Stomach (tissue), 9 donors: ENCODE measurements around the gene ZBTB3. TPM values are rescaled to one million over a fixed set of nuclear protein-coding genes. Genes with fewer than 3 reads are reported as not detected.

Experiments
- DNase-seq, 2 donors: peaks; one replicate each; pipeline versions ENCODE4 v3.0.0 to v3.0.0-alpha.2; 2013 to 2019
- H3K27ac ChIP-seq, 5 donors: fragments of 200-600 bp in 4 of 5; sonication (generic) in 4 of 5; one replicate each; pipeline ENCODE4 v1.5.1; 2013 to 2019; ENCODE audit warnings: mild to moderate bottlenecking in 1 of 5, moderate library complexity in 1 of 5
- H3K27me3 ChIP-seq, 3 donors: fragments of 200-600 bp; sonication (generic); one replicate each; pipeline ENCODE4 v1.5.1; 2017 to 2019; ENCODE audit warnings: mixed run types in 1 of 3
- H3K36me3 ChIP-seq, 4 donors: fragments of 200-600 bp; sonication (generic); 1 replicate in 3 of 4; 2 replicates in 1 of 4; pipeline ENCODE4 v1.5.1; 2016 to 2019
- H3K4me1 ChIP-seq, 4 donors: fragments of 200-600 bp; sonication (generic); one replicate each; pipeline ENCODE4 v1.5.1; 2016 to 2019
- H3K4me3 ChIP-seq, 4 donors: fragments of 200-600 bp; sonication (generic) in 3 of 4; one replicate each; pipeline ENCODE4 v1.5.1; 2016 to 2019; ENCODE audit warnings: mild to moderate bottlenecking in 1 of 4
- H3K9me3 ChIP-seq, 4 donors: fragments of 200-600 bp; sonication (generic); one replicate each; pipeline ENCODE4 v1.5.1; 2016 to 2019
- EP300 ChIP-seq: sonication (generic); formaldehyde crosslinking; IDR thresholded peaks from one replicate; pipeline ENCODE4 v1.6.1; 2017; ENCODE audit warnings: antibody characterized with exemption
- POLR2A ChIP-seq, 4 donors: fragments of 450-650 bp; IDR thresholded peaks; one replicate each; pipeline ENCODE4 v1.6.1; 2016; ENCODE audit warnings: antibody characterized with exemption in 4 of 4, control low read depth in 2 of 4, mild to moderate bottlenecking in 1 of 4, moderate library complexity in 1 of 4
- POLR2AphosphoS5 ChIP-seq, 3 donors: sonication (generic); formaldehyde crosslinking; IDR thresholded peaks; one replicate each; pipeline ENCODE4 v1.6.1; 2016; ENCODE audit warnings: antibody characterized with exemption in 3 of 3
- WGBS, 5 donors: extraction: QIAGEN DNeasy Blood & Tissue Kit in 3 of 5; methylation state at CpG; one replicate each; pipeline versions ENCODE4 v1.1.5 to v1.1.7; 2013 to 2018; 5-methylcytosine and 5-hydroxymethylcytosine counted together
- intact Hi-C: fragments of 100-400 bp; cut with DNase I; formaldehyde crosslinking; loops from one replicate; pipeline ENCODE4 v1.15.1; 2023; ENCODE audit warnings: low total_unique reads
- polyA plus RNA-seq, 3 donors: library from polyadenylated mRNA; stranded (reverse); fragments of 200-250 nt; gene quantifications; one replicate each; pipeline ENCODE4 v1.2.3, GENCODE V29; 2013
- total RNA-seq, 5 donors: library from RNA; depleted of rRNA; stranded (reverse); fragments of >200 nt; gene quantifications; one replicate each; pipeline versions ENCODE4 v1.1.0 to v1.2.3, GENCODE V29; 2014 to 2016
- TF ChIP-seq, protein P1 (sequence below), 7 experiments: fragments of 450-650 bp in 4 of 7; fragments of 200-600 bp in 3 of 7; sonication (generic) in 3 of 7; IDR thresholded peaks; one replicate each; pipeline ENCODE4 v1.5.1; 2016 to 2019; ENCODE audit warnings: antibody characterized with exemption in 7 of 7, control low read depth in 2 of 7, mild to moderate bottlenecking in 1 of 7
- donor health status: healthy with polysubstance abuse.
- donor health status: Bipolar disorder and iron deficiency.
- donor health status: healthy.

Gene ZBTB3
- total and polyA plus RNA-seq, 8 donors = 3.3 to 16.5 (median 4.6) TPM; not detected in 1

GRCh38 chr11:62778441-62778840 is 24.5 kb upstream of the ZBTB3 start:
- no peaks in the 10 kb centered on the region for H3K27me3 ChIP-seq
- TF ChIP-seq EP300 (no peak), POLR2AphosphoS5 (IDR thresholded peaks at IDR 0.05) (no peak), POLR2A (IDR thresholded peaks at IDR 0.05) (no peak)
- TF ChIP-seq, protein P1, sequence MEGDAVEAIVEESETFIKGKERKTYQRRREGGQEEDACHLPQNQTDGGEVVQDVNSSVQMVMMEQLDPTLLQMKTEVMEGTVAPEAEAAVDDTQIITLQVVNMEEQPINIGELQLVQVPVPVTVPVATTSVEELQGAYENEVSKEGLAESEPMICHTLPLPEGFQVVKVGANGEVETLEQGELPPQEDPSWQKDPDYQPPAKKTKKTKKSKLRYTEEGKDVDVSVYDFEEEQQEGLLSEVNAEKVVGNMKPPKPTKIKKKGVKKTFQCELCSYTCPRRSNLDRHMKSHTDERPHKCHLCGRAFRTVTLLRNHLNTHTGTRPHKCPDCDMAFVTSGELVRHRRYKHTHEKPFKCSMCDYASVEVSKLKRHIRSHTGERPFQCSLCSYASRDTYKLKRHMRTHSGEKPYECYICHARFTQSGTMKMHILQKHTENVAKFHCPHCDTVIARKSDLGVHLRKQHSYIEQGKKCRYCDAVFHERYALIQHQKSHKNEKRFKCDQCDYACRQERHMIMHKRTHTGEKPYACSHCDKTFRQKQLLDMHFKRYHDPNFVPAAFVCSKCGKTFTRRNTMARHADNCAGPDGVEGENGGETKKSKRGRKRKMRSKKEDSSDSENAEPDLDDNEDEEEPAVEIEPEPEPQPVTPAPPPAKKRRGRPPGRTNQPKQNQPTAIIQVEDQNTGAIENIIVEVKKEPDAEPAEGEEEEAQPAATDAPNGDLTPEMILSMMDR (IDR thresholded peaks at IDR 0.05) = no peak
- H3K36me3 ChIP-seq = peaks cover 40 to 88% (median 74%) of the 10 kb centered on the region in 4 donors
- no peak overlapping the region for H3K4me3 ChIP-seq
- DNase-seq = no peak
- peaks cover 0 to 2% (median 0%) of the 10 kb centered on the region in 4 donors for H3K4me1 ChIP-seq
- H3K9me3 ChIP-seq = no peaks in the 10 kb centered on the region
- H3K27ac ChIP-seq = no peak overlapping the region
- intact Hi-C loops = no loop called here
- 88 to 96% (median 94%) methylated on average over 2 to 3 of the region's 3 CpGs for WGBS, 5 donors

- Histone ChIP-seq H3K9me3 (no peaks in the 10 kb centered on the region), H3K4me1 (peaks cover under 1 to 12% (median 3%) of the 10 kb centered on the region in 4 donors), H3K4me3 (no peak overlapping the region), H3K27ac (no peak overlapping the region), H3K36me3 (peaks cover 33 to 78% (median 65%) of the 10 kb centered on the region in 4 donors), H3K27me3 (no peaks in the 10 kb centered on the region)
- DNase-seq = no peak
- TF ChIP-seq POLR2AphosphoS5 (IDR thresholded peaks at IDR 0.05) = no peak
- WGBS, 5 donors = 81 to 92% (median 86%) methylated on average over 2 of the region's 2 CpGs
- intact Hi-C loops = no loop called here
Measured at GRCh38 chr11:62777389-62777788, 23.4 kb upstream of the ZBTB3 start.

DNA sequence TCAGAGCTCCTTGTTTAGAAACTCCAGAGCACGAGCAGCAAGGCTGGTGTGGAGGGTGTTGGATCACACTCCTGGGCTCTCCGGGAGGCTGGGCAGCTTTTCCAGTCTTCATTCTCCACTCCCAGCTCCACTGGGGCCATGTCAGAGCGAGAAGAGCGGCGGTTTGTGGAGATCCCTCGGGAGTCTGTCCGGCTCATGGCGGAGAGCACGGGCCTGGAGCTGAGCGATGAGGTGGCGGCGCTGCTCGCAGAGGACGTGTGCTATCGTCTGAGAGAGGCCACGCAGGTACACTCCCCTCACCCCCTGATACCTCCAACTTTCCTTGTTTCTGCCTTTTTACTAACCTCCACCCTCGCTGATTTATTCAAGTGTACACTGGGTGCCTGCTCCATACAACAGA is 21.7 kb upstream of the ZBTB3 start:
- intact Hi-C loops = no loop called here
- Histone ChIP-seq H3K9me3 (no peaks in the 10 kb centered on the region), H3K4me3 (no peak overlapping the region), H3K27ac (no peak overlapping the region), H3K36me3 (peaks cover 28 to 60% (median 53%) of the 10 kb centered on the region in 4 donors), H3K4me1 (peaks cover 11 to 24% (median 16%) of the 10 kb centered on the region in 4 donors), H3K27me3 (no peaks in the 10 kb centered on the region)
- no peak for DNase-seq
- TF ChIP-seq POLR2AphosphoS5 (IDR thresholded peaks at IDR 0.05) = no peak
- no peak for TF ChIP-seq EP300
- TF ChIP-seq, protein P1 (IDR thresholded peaks at IDR 0.05) = no peak
- no peak for TF ChIP-seq POLR2A (IDR thresholded peaks at IDR 0.05)
- WGBS, 5 donors = 95 to 96% (median 95%) methylated on average over 17 of the region's 17 CpGs

DNA sequence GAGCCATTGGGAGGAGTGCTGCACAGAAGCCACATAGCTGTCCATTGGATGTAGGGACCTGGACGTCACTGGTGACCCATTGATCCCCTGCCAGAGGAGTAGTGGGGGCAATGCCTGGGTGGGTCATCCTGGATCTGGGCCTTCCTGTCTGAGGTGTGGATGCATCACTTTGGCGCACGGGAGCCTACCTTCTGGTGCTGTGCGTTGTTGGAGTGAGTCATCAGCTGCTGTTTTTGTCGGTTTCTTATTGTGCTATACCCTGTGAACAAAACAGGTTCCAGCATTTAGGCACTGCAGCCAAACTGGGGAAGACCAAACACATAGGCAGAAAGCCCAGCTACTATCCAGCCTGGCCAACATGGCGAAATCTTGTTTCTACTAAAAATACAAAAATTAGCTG is 20.4 kb upstream of the ZBTB3 start:
- intact Hi-C loops = no loop called here
- 86 to 91% (median 86%) methylated on average over 3 to 6 of the region's 6 CpGs for WGBS, 5 donors
- Histone ChIP-seq H3K4me3 (no peak overlapping the region), H3K9me3 (no peaks in the 10 kb centered on the region), H3K27me3 (no peaks in the 10 kb centered on the region), H3K36me3 (peaks cover 28 to 48% (median 41%) of the 10 kb centered on the region in 4 donors), H3K4me1 (peaks cover 22 to 36% (median 28%) of the 10 kb centered on the region in 4 donors), H3K27ac (no peak overlapping the region)
- no peak for DNase-seq
- no peak for TF ChIP-seq POLR2A (IDR thresholded peaks at IDR 0.05)

- Histone ChIP-seq H3K4me1 (peaks cover 22 to 38% (median 30%) of the 10 kb centered on the region in 4 donors), H3K9me3 (no peaks in the 10 kb centered on the region), H3K27me3 (no peaks in the 10 kb centered on the region), H3K36me3 (peaks cover 16 to 43% (median 32%) of the 10 kb centered on the region in 4 donors), H3K4me3 (peak within 1 kb of the TSS; percentile 65 to 72 (median 68)), H3K27ac (peak within 1 kb of the TSS; percentile 93 to 98 (median 96))
- whole genome bisulfite sequencing, 5 donors = 1 to 3% (median 2%) methylated on average over 28 to 60 of the region's 60 CpGs
- intact Hi-C loops = no loop called here
- peak; percentile 98 for DNase-seq
- TF ChIP-seq POLR2AphosphoS5 (IDR thresholded peaks at IDR 0.05) (peak; percentile 33 to 79 (median 59)), POLR2A (IDR thresholded peaks at IDR 0.05) (no peak), EP300 (no peak)
- TF ChIP-seq, protein P1 (IDR thresholded peaks at IDR 0.05) = peak in 1 of 7 experiments; percentile 9
Measured at GRCh38 chr11:62771144-62772021, 17.4 kb upstream of the ZBTB3 start, which contains the start of gene TAF6L. TAF6L (plus strand) TSS chr11:62771396; CDS start chr11:62775784, 4,388 bp downstream.
